Measurements from ENCODE around the gene PNMA6A. TPM values are rescaled to one million over a fixed set of nuclear protein-coding genes. Genes with fewer than 3 reads are reported as not detected.
"Not testable (repeated sequence)": the region's sequence is repeated elsewhere in the genome, so short reads cannot be mapped to it uniquely, and the experiment has no call there.

The PNMA6A gene
- polyA plus RNA-seq (ENCODE audit: insufficient read length), result 2.2 TPM

- not testable (repeated sequence) for DNase-seq (ENCODE audit: low read depth)
Observed at GRCh38 chrX:153071909-153072583, at the start of gene PNMA6A. Gene PNMA6A, plus strand, starts transcription at chrX:153072454. Its CDS starts 609 bp downstream, at chrX:153073063.

GRCh38 chrX:153026501-153026900 is 45.8 kb upstream of the PNMA6A start:
- DNase-seq (ENCODE audit: low read depth), result not testable (repeated sequence)

- not testable (repeated sequence) for DNase-seq (ENCODE audit: low read depth)
Observed at GRCh38 chrX:153028487-153028886, 43.8 kb upstream of the PNMA6A start.

GRCh38 chrX:153029162-153029561 is 43.1 kb upstream of the PNMA6A start:
- no peak for DNase-seq (ENCODE audit: low read depth)

- DNase-seq (ENCODE audit: low read depth), result no peak
Observed at GRCh38 chrX:153029875-153030274, 42.4 kb upstream of the PNMA6A start.

GRCh38 chrX:153030801-153031200 is 41.5 kb upstream of the PNMA6A start:
- no peak for DNase-seq (ENCODE audit: low read depth)

- DNase-seq (ENCODE audit: low read depth), result no peak
Observed at GRCh38 chrX:153032397-153033118, 39.7 kb upstream of the PNMA6A start.

- DNase-seq (ENCODE audit: low read depth), result no peak
Observed at GRCh38 chrX:153049093-153049492, 23.2 kb upstream of the PNMA6A start.

GRCh38 chrX:153052534-153052933 is 19.7 kb upstream of the PNMA6A start:
- no peak for DNase-seq (ENCODE audit: low read depth)

GRCh38 chrX:153055871-153056749 is 16.1 kb upstream of the PNMA6A start, which contains the start of gene PNMA3:
Gene PNMA3, plus strand, starts transcription at chrX:153056470. Its CDS starts 586 bp downstream, at chrX:153057056.
- no peak for DNase-seq (ENCODE audit: low read depth)

- no peak for DNase-seq (ENCODE audit: low read depth)
Observed at GRCh38 chrX:153057281-153057680, 15.0 kb upstream of the PNMA6A start.

GRCh38 chrX:153059191-153060094 is 12.8 kb upstream of the PNMA6A start:
- DNase-seq (ENCODE audit: low read depth), result no peak

- DNase-seq (ENCODE audit: low read depth), result no peak
Observed at GRCh38 chrX:153060095-153060445, 12.2 kb upstream of the PNMA6A start.

- no peak for DNase-seq (ENCODE audit: low read depth)
Observed at GRCh38 chrX:153061732-153062131, 10.5 kb upstream of the PNMA6A start.

- no peak for DNase-seq (ENCODE audit: low read depth)
Observed at GRCh38 chrX:153063315-153063714, 8.9 kb upstream of the PNMA6A start.

- DNase-seq (ENCODE audit: low read depth), result no peak
Observed at GRCh38 chrX:153064061-153064460, 8.2 kb upstream of the PNMA6A start.

GRCh38 chrX:153065389-153065788 is 6.9 kb upstream of the PNMA6A start:
- no peak for DNase-seq (ENCODE audit: low read depth)

GRCh38 chrX:153066402-153066801 is 5.9 kb upstream of the PNMA6A start:
- not testable (repeated sequence) for DNase-seq (ENCODE audit: low read depth)

GRCh38 chrX:153073331-153073730 is 1.1 kb downstream of the PNMA6A start:
- not testable (repeated sequence) for DNase-seq (ENCODE audit: low read depth)

GRCh38 chrX:153074262-153074899 is 2.1 kb downstream of the PNMA6A start:
- no peak for DNase-seq (ENCODE audit: low read depth)

GRCh38 chrX:153074935-153075334 is 2.7 kb downstream of the PNMA6A start:
- no peak for DNase-seq (ENCODE audit: low read depth)
